ENCODE data around the gene CLDN9. TPM values are rescaled to one million over a fixed set of nuclear protein-coding genes. Genes with fewer than 3 reads are reported as not detected.
A peak's percentile ranks its signal among the peaks of the same experiment; 100 is the strongest.

The CLDN9 gene
- total RNA-seq, 2 donors from 2014 or later, result 0.11 TPM; not detected in 1

DNA sequence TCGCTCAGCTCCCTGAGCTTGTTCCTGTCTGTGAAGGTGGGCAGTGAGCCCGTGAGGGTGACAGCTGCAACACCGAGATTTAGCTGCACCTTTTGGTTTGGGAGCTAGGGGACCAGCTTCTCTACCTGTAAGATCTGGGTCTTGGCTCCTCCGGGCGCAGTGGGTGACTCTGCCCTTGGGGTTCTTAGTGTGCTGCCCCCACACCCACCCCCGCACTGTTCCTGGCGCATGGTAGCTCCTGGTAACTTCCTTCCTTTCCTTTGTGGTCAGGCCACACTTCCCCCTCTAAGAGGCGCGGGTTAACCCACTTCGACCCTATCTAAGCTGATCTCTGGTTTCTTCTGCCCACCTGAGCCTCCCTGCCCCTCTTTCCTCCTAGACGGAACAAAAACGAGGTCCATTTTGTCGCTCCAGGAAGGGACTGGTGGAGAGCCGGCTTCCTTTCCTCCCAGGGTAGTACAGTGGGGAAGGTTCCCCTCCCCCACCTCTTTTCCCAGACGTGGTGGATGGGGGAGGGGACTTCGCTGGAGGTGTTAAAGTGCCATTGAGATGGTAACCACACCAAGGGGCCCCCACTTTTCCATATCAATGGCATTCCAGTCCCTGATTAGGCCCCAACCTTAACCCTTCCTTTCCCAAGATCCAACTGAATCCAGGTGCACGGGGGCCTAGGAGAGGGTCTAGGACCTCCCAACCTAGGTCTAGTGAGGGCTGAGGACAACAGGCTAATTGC lies 4.6 kb upstream of the CLDN9 start:
- no peaks in the 10 kb centered on the region for H3K9me3 Mint-ChIP-seq
- H3K36me3 Mint-ChIP-seq, result no peaks in the 10 kb centered on the region
- H3K27ac Mint-ChIP-seq, result no peak overlapping the region
- ATAC-seq (no peak), DNase-seq (ENCODE audit: low spot score in 2 of 2) (no peak)

DNA sequence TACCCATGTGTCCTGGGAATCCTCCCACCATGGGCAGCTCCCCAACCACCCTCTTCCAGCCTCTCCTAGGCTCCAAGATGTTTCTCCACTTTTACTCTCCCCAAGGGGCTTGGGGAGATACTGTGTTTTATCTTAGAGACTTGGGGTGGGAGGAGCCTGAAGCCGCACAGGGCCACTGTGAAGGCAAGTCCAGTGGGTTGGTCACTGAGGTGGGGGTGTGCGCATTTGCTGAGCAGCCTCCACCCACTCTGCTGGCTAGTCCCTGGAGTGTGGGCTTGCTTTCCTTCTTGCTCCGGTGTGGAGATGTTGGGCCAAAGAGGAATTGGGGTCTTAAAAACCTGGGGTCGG lies 4.1 kb upstream of the CLDN9 start:
- Mint-ChIP-seq H3K27ac (no peak overlapping the region), H3K9me3 (no peaks in the 10 kb centered on the region), H3K36me3 (no peaks in the 10 kb centered on the region)
- ATAC-seq (no peak), DNase-seq (ENCODE audit: low spot score in 2 of 2) (no peak)

DNA sequence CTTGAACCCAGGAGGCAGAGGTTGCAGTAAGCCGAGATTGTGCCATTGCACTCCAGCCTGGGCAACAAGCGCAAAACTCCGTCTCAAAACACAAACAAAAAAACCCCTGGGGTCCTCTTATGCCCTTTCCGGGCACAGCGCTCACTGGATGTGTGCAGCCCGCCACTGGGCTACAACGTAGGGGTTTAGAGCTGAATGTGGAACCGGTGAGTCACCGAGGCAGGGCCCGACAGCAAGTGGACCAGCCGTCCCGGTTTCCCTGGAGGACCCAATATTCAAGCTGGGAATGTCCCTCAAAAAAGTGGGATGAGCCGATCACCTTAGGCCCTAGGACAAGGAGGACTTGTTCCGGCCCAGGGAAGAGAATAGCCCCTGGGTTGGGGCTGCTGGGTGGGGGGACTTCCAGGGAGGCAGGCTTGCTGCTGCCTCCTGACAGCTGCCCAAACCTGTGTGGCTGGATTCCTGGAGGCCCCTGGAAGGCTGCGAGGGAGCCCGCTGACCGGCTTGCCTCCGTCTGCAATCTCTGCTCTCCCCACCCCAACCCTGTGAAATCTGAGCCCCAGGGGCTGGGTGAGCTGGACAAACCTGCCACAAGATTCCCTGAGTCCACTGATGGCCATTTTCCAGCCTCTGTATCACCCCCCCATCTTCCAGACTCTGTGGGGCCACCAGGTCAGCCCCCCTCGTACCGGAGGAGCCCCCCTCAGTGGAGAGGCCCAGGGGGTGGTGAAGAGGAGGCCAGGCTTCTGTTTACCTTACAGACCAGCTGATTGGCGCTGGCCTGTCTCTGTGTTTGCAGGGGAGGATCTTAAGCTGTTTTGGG lies 2.9 kb upstream of the CLDN9 start:
- ATAC-seq, result no peak
- Mint-ChIP-seq H3K27ac (no peak overlapping the region), H3K9me3 (no peaks in the 10 kb centered on the region), H3K36me3 (no peaks in the 10 kb centered on the region)
- DNase-seq (ENCODE audit: low spot score in 2 of 2), result no peak

DNA sequence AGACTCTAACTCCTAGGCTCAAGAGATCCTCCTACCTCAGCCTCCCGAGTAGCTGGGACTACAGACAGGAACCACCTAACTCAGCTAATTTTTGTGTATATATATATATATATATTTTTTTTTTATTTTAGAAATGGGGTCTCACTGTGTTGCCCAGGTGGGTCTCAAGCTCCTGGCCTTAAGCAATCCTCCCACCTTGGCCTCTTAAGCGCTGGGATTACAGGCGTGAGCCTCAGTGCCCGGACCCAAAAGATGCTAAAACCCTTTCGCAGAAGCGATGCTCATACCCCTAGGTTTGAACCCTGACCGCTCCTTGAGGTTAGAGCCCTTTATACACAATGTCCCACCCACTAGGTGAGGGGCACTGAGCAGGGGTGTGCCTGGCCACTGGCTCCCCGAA lies 2.2 kb upstream of the CLDN9 start:
- no peak overlapping the region for H3K27ac Mint-ChIP-seq
- no peak for DNase-seq (ENCODE audit: low spot score in 2 of 2)
- H3K9me3 Mint-ChIP-seq, result no peaks in the 10 kb centered on the region
- ATAC-seq, result no peak
- no peaks in the 10 kb centered on the region for H3K36me3 Mint-ChIP-seq

DNA sequence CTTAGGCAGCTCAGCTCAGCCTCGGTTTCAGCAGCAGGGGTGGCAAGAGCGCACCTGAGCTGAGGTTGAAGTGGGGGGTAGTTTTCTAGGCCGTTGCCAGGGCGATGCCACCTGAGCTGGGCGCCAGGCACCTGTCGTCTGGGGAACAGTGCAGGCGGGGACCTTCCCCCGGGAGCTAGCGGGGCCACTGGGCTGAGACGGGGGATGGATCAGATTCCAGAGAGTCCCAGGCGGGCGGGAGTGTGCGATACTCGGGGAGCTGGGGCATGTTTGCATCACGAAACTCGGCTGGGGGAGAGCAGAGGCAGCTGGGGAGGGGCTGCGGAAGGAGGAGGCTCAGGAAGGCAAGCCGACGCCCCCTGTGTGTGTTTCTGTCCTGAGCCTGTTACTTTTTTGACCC lies 477 bp upstream of the CLDN9 start:
- ATAC-seq, result no peak
- no peaks in the 10 kb centered on the region for H3K9me3 Mint-ChIP-seq
- DNase-seq (ENCODE audit: low spot score in 2 of 2), result no peak
- H3K36me3 Mint-ChIP-seq, result no peaks in the 10 kb centered on the region
- no peak overlapping the region for H3K27ac Mint-ChIP-seq

DNA sequence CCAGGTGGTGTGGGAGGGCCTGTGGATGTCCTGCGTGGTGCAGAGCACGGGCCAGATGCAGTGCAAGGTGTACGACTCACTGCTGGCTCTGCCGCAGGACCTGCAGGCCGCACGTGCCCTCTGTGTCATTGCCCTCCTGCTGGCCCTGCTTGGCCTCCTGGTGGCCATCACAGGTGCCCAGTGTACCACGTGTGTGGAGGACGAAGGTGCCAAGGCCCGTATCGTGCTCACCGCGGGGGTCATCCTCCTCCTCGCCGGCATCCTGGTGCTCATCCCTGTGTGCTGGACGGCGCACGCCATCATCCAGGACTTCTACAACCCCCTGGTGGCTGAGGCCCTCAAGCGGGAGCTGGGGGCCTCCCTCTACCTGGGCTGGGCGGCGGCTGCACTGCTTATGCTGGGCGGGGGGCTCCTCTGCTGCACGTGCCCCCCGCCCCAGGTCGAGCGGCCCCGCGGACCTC lies 798 bp downstream of the CLDN9 start:
- no peaks in the 10 kb centered on the region for H3K36me3 Mint-ChIP-seq
- ATAC-seq, result no peak
- H3K9me3 Mint-ChIP-seq, result no peaks in the 10 kb centered on the region

DNA sequence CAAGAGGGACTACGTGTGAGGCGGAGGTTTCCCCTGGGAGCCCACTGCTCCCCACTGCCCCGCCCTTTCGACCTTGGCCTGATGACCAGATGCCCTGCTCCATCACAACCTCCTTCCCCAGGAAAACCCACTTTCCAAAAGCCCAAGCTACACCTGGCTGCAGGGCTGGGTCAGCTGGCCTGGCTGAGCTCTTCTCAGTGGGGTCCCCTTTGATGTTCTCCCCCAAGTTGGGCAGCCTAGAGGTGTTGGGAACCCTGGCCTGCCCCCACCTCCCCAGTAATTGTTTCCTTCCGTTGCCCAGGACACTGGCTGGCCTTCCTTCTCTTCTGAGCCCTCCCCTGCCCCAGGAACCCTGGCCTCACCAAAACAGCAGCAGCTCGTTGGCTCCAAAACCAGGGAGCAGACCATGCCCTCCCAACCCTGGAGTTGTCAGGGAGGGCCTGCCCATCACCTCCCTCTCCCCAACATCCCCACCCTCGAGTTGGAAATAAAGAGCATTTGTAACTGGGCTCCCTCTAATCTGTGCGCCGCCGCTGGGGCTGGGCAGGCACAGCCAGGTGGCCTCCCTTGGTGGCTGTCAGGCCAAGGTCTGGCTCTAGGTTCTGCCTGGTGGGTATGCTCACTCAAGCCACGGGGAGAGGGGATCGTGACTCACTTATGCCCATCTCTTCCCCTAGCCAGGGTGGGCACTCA lies 1.4 kb downstream of the CLDN9 start:
- H3K27ac Mint-ChIP-seq, result no peak overlapping the region
- H3K9me3 Mint-ChIP-seq, result no peaks in the 10 kb centered on the region
- DNase-seq (ENCODE audit: low spot score in 2 of 2) (no peak), ATAC-seq (no peak)
- H3K36me3 Mint-ChIP-seq, result no peaks in the 10 kb centered on the region

More for the DNA sequence above, 798 bp downstream of the CLDN9 start:
- no peak for DNase-seq (ENCODE audit: low spot score in 2 of 2)
- H3K27ac Mint-ChIP-seq, result no peak overlapping the region

DNA sequence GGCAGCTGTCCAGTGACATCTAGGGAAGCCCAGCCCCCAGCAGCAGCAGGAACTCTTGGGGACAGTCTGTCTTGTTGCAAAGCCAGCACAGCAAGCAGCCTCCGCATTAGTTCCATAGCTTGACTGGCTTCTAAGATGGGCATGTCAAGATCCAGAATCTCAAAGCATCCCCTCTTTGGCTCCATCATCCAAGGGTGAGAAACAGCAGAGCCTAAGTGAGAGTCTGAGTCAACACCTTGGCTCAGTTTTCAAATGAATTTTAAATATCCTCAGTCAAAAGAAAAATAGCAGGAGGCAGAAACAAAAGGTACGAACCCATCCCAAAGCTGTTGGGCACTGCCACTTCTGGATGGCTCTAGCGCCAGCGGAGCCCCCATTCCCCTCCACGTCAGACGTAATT lies 2.2 kb downstream of the CLDN9 start:
- no peaks in the 10 kb centered on the region for H3K9me3 Mint-ChIP-seq
- no peak for ATAC-seq
- DNase-seq (ENCODE audit: low spot score in 2 of 2), result no peak
- H3K27ac Mint-ChIP-seq, result no peak overlapping the region
- no peaks in the 10 kb centered on the region for H3K36me3 Mint-ChIP-seq

DNA sequence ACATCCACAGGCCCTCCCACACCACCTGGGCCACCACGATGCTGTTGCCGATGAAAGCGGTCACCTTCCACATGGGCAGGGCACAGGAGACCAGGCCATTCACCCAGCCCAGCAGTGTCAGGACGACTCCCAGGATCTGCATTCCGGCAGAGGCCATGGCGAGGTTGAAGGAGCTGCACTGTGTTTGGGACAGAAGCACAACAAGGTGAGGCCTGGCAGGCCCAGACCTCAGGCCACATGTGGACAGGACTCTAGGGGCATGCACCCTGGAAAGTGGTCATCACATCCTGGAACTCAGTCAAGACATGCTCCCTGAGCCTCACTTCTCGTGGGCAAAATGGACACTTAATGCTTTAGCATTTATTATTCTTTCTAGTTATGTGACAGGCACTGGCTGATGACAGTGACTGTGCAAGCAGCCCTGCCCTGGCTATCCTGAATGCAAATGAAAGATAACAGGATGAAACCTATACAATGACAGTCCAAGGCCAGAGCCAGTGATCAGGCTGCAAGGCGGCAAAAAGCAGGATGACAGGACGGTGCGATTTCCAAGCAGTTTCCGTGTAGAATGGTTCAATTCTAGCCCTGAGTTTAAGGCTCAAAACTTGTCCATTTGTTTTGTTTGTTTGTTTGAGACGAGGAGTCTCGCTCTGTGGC lies 3.3 kb downstream of the CLDN9 start:
- H3K27ac Mint-ChIP-seq, result no peak overlapping the region
- DNase-seq (ENCODE audit: low spot score in 2 of 2), result no peak
- no peak for ATAC-seq
- H3K9me3 Mint-ChIP-seq, result no peaks in the 10 kb centered on the region
- H3K36me3 Mint-ChIP-seq, result no peaks in the 10 kb centered on the region

DNA sequence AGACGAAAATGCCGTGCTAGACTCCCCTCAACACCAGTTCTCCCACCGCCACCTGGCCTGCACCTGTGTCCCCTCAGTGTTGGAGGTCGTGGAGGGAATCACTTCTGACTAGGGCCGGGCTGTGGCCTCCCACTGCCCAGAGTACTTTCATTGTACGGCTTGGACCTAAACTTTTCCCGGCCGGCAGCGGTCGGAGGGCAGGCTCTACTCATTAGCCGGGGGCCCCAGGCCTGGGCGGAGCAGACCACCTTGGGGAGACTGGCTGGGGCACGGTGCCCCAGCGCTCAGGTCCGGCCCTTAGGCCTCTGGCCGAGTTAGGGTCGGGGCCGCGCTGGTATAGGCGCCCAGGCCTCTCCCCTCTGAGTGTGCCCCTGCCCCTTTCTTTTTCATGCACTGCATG lies 4.6 kb downstream of the CLDN9 start:
- no peak overlapping the region for H3K27ac Mint-ChIP-seq
- no peak for ATAC-seq
- H3K36me3 Mint-ChIP-seq, result no peaks in the 10 kb centered on the region
- no peaks in the 10 kb centered on the region for H3K9me3 Mint-ChIP-seq
- no peak for DNase-seq (ENCODE audit: low spot score in 2 of 2)

DNA sequence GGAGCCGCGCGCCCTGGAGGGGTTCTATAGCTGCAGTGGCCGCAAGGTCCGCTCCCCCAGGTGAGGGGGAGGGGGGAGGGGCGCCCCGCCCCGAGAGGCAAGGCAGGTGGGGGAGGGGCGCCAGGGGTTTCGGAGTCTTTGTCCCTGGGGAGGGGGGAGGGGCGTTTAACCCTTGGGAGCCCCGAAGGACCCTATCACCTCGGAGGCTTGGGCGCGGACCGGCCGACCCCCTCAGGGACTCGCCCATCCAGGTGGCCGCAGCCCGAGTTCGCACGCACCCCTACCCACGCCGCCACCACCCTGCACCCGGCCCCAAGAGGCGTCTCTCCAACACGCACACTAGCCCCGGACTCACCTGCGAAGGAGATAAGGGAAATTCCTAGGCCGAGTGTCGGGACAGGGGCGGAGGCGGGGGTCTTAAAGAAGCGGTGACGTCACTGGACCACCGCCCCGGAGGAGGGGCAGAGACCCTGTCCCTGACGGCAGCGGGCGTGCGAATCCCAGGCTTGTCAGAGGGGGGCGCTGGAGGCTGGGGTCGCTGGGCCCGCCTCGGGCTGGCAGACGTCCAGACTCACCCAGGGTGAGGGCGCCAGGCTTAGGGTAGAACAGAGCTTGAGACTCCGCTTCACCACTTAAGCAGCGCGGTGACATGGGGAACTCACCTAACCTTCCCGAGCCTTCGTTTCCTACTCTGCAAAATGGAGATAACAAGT lies 5.2 kb downstream of the CLDN9 start, which contains the start of gene CLDN6:
TSS of gene CLDN6 (minus strand) at position 390 of the 713 bp plus-strand sequence. CDS start 2,162 bp downstream, outside the sequence.
- Mint-ChIP-seq H3K27ac (no peak within 1 kb of the TSS), H3K9me3 (no peaks in the 10 kb centered on the region), H3K36me3 (peaks cover 0 to 4% of the 10 kb centered on the region in 2 donors)
- ATAC-seq, result no peak
- peak in 1 of 2 donors; percentile 71 for DNase-seq (ENCODE audit: low spot score in 2 of 2)

DNA sequence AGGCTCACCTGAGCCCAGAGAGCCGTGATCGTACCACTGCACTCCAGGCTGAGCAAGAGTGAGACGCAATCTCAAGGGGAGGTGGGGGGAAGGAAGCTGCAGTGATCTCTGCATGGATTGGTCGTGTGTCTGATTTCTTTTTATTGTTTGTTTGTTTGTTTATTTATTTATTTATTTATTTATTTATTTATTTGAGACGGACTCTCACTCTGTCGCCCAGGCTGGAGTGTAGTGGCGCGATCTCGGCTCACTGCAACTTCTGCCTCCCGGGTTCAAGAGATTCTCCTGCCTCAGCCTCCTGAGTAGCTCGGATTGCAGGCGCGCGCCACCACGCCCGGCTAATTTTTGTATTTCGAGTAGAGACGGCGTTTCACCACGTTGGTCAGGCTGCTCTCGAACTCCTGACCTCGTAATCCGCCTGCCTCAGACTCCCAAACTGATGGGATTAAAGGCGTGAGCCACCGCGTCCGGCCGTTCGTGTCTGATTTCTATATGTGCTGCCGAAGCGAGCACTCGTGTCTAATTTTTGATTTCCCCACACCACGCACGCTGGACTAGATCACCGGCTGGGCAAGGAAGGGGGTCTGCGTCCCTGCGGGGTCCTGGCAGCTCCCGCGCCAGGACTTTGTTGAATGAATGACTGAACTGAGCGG lies 7.0 kb downstream of the CLDN9 start:
- H3K36me3 Mint-ChIP-seq, result peaks cover 5 to 11% of the 10 kb centered on the region in 2 donors
- H3K9me3 Mint-ChIP-seq, result no peaks in the 10 kb centered on the region
- DNase-seq (ENCODE audit: low spot score in 2 of 2) (no peak), ATAC-seq (no peak)
- H3K27ac Mint-ChIP-seq, result peak overlapping the region in 1 of 2 donors; percentile 85

DNA sequence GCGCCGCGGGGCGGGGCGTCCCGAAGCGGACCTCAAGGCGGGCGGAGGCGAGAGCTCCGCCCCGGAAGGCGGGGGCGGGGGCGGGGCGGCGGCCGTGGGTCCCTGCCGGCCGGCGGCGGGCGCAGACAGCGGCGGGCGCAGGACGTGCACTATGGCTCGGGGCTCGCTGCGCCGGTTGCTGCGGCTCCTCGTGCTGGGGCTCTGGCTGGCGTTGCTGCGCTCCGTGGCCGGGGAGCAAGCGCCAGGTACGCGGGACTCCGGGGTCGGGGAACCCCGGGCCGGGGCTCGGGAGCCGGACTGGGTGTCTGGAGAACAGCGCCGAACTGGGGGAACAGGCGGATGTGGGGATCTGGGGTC lies 7.5 kb downstream of the CLDN9 start, which contains the start of gene TNFRSF12A:
TSS of gene TNFRSF12A (plus strand) at position 122 of the 357 bp plus-strand sequence. CDS start at position 152, 30 bp downstream.
- H3K27ac Mint-ChIP-seq, result peak within 1 kb of the TSS; percentile 85 to 95
- ATAC-seq, result peak; percentile 23 to 36
- peaks cover 5 to 11% of the 10 kb centered on the region in 2 donors for H3K36me3 Mint-ChIP-seq
- no peaks in the 10 kb centered on the region for H3K9me3 Mint-ChIP-seq
- peak; percentile 74 to 80 for DNase-seq (ENCODE audit: low spot score in 2 of 2)

DNA sequence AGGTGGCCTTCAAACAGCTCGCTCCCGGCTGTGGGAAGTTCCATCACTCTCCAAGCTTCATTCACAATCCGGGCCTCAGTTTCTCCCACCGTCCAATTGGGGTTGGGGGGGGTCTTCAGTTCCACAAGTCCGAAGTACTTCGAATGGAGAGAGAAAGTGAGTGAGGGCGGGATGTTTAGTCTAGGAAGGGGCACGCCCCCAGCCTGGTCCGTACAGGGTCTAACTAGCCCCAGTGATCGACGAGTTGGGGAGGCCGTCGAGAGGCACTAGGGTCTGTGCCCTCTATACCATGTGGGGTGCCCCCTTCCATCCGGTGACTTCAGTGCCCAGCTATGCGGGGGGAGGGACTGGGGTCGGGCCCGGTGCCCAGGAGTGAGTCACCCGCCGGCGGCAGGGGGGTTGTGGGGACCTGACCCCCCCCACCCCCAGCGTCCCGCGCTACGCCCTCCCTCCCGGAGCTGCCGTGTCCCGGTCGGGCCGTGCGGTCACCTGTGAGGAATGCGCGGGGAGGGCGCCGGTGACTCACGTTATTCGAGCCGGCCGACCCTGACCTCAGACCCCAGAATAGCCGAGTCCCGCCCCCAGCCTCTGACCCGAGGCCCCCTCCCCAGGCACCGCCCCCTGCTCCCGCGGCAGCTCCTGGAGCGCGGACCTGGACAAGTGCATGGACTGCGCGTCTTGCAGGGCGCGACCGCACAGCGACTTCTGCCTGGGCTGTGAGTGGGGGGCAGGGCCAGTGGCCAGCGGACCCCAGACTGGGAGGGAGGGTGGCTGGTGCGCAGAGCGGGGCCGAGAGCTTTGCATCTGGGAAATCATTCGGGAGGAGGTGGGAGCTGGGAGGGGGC lies 8.1 kb downstream of the CLDN9 start:
- ATAC-seq, result peak; percentile 17 to 39
- no peaks in the 10 kb centered on the region for H3K9me3 Mint-ChIP-seq
- peak; percentile 51 to 83 for DNase-seq (ENCODE audit: low spot score in 2 of 2)
- H3K36me3 Mint-ChIP-seq, result peaks cover 5 to 11% of the 10 kb centered on the region in 2 donors
- H3K27ac Mint-ChIP-seq, result peak overlapping the region; percentile 85 to 95
